Erythroblast (primary cell): ENCODE data around the gene CACNB4.

Source experiments
- GATA1 ChIP-seq: IDR thresholded peaks from 2 replicates; pipeline ENCODE4 v1.6.1; 2011; ENCODE audit warnings: low read depth, mild to moderate bottlenecking, control low read depth, low read length, moderate library complexity
- POLR2A ChIP-seq: IDR thresholded peaks from 2 replicates; pipeline ENCODE4 v1.6.1; 2011; ENCODE audit warnings: mild to moderate bottlenecking, low read length

- TF ChIP-seq POLR2A = no peak
- no peak for TF ChIP-seq GATA1
Measured at GRCh38 chr2:152098496-152099366, at the start of gene CACNB4.
